Tibial nerve (tissue), 4 donors: ENCODE measurements around the gene NFASC. TPM values are rescaled to one million over a fixed set of nuclear protein-coding genes. Genes with fewer than 3 reads are reported as not detected.

ENCODE experiments used
- DNase-seq, 2 donors: peaks; one replicate each; pipeline ENCODE4 v3.0.0-alpha.2; 2019; ENCODE audit warnings: low spot score in 2 of 2
- H3K27ac ChIP-seq, 4 donors: fragments of 200-600 bp; sonication (generic) in 3 of 4; one replicate each; pipeline ENCODE4 v1.5.1; 2017 to 2019; ENCODE audit warnings: mild to moderate bottlenecking in 1 of 4
- H3K27me3 ChIP-seq, 2 donors: fragments of 200-600 bp; sonication (generic) in 1 of 2; one replicate each; pipeline versions ENCODE4 v1.5.1 to v1.6.0; 2017 to 2019
- H3K36me3 ChIP-seq, 3 donors: fragments of 200-600 bp; sonication (generic); one replicate each; pipeline ENCODE4 v1.5.1; 2018 to 2019
- H3K4me1 ChIP-seq, 4 donors: fragments of 200-600 bp; sonication (generic) in 3 of 4; one replicate each; pipeline ENCODE4 v1.5.1; 2017 to 2019
- H3K4me3 ChIP-seq, 4 donors: fragments of 200-600 bp; sonication (generic) in 3 of 4; one replicate each; pipeline ENCODE4 v1.5.1; 2017 to 2019; ENCODE audit warnings: mild to moderate bottlenecking in 1 of 4, moderate library complexity in 1 of 4
- H3K9me3 ChIP-seq, 4 donors: fragments of 200-600 bp; sonication (generic) in 3 of 4; one replicate each; pipeline ENCODE4 v1.5.1; 2017 to 2019
- CTCF ChIP-seq, 5 experiments: fragments of 200-600 bp in 3 of 5; fragments of 450-650 bp in 2 of 5; sonication (generic) in 3 of 5; IDR thresholded peaks; one replicate each; pipeline ENCODE4 v1.5.1; 2016 to 2019; ENCODE audit warnings: antibody characterized with exemption in 5 of 5, mild to moderate bottlenecking in 3 of 5, moderate library complexity in 2 of 5
- EP300 ChIP-seq, 2 donors: sonication (generic); formaldehyde crosslinking; IDR thresholded peaks; one replicate each; pipeline ENCODE4 v1.6.1; 2017; ENCODE audit warnings: antibody characterized with exemption in 2 of 2, mild to moderate bottlenecking in 1 of 2
- POLR2A ChIP-seq, 2 donors: fragments of 450-650 bp; IDR thresholded peaks; one replicate each; pipeline ENCODE4 v1.6.1; 2017; ENCODE audit warnings: antibody characterized with exemption in 2 of 2, mild to moderate bottlenecking in 2 of 2, moderate library complexity in 2 of 2
- WGBS, 2 donors: methylation state at CpG; one replicate each; pipeline ENCODE4 v1.1.5; 2018; 5-methylcytosine and 5-hydroxymethylcytosine counted together
- total RNA-seq, 4 donors: library from RNA; depleted of rRNA; stranded (reverse); fragments of >200 nt; gene quantifications; one replicate each; pipeline ENCODE4 v1.1.0, GENCODE V29; 2016

Gene NFASC
- total RNA-seq, 4 donors from 2014 or later: 69.9 to 112 (median 94.0) TPM

- Histone ChIP-seq H3K36me3 (peaks cover 0 to 14% (median 0%) of the 10 kb centered on the region in 3 donors), H3K4me3 (no peak overlapping the region), H3K27me3 (peaks cover 0 to 5% of the 10 kb centered on the region in 2 donors), H3K4me1 (peaks cover 0 to 7% (median 0%) of the 10 kb centered on the region in 4 donors), H3K27ac (no peak overlapping the region), H3K9me3 (no peaks in the 10 kb centered on the region)
- DNase-seq: no peak
- WGBS, 2 donors: 67 to 86% methylated on average over 2 of the region's 2 CpGs
- no peak for TF ChIP-seq POLR2A (IDR thresholded peaks at IDR 0.05)
- TF ChIP-seq CTCF (IDR thresholded peaks at IDR 0.05): no peak
- TF ChIP-seq EP300 (IDR thresholded peaks at IDR 0.05): no peak
Observed at GRCh38 chr1:204974327-204974726, 103.7 kb downstream of the NFASC start.

GRCh38 chr1:204975021-204975420 is 104.4 kb downstream of the NFASC start:
- DNase-seq: no peak
- Histone ChIP-seq H3K4me1 (peaks cover 0 to 7% (median 0%) of the 10 kb centered on the region in 4 donors), H3K27me3 (peaks cover 0 to 5% of the 10 kb centered on the region in 2 donors), H3K36me3 (peaks cover 0 to 14% (median 0%) of the 10 kb centered on the region in 3 donors), H3K27ac (no peak overlapping the region), H3K9me3 (no peaks in the 10 kb centered on the region), H3K4me3 (no peak overlapping the region)
- 66 to 81% methylated on average over 11 to 12 of the region's 12 CpGs for WGBS, 2 donors
- TF ChIP-seq EP300 (IDR thresholded peaks at IDR 0.05) (no peak), CTCF (IDR thresholded peaks at IDR 0.05) (no peak), POLR2A (IDR thresholded peaks at IDR 0.05) (no peak)

GRCh38 chr1:204975568-204976235 is 105.0 kb downstream of the NFASC start:
- Histone ChIP-seq H3K36me3 (peaks cover 0 to 14% (median 0%) of the 10 kb centered on the region in 3 donors), H3K9me3 (no peaks in the 10 kb centered on the region), H3K27me3 (peaks cover 0 to 5% of the 10 kb centered on the region in 2 donors), H3K4me1 (peaks cover 0 to 10% (median 0%) of the 10 kb centered on the region in 4 donors), H3K4me3 (no peak overlapping the region), H3K27ac (no peak overlapping the region)
- 35 to 39% methylated on average over 8 of the region's 8 CpGs for WGBS, 2 donors
- TF ChIP-seq POLR2A (IDR thresholded peaks at IDR 0.05) (no peak), CTCF (IDR thresholded peaks at IDR 0.05) (peak; percentile 80 to 89 (median 86)), EP300 (IDR thresholded peaks at IDR 0.05) (no peak)
- DNase-seq: peak; percentile 26 to 57

- no peak for DNase-seq
- Histone ChIP-seq H3K27ac (no peak overlapping the region), H3K27me3 (peaks cover 0 to 5% of the 10 kb centered on the region in 2 donors), H3K4me1 (peaks cover 0 to 17% (median 0%) of the 10 kb centered on the region in 4 donors), H3K4me3 (no peak overlapping the region), H3K9me3 (no peaks in the 10 kb centered on the region), H3K36me3 (peaks cover 0 to 14% (median 0%) of the 10 kb centered on the region in 3 donors)
- WGBS, 2 donors: 83 to 89% methylated on average over 8 to 13 of the region's 13 CpGs
- no peak for TF ChIP-seq EP300 (IDR thresholded peaks at IDR 0.05)
- no peak for TF ChIP-seq CTCF (IDR thresholded peaks at IDR 0.05)
- no peak for TF ChIP-seq POLR2A (IDR thresholded peaks at IDR 0.05)
Observed at GRCh38 chr1:204976646-204977045, 106.0 kb downstream of the NFASC start.

- no peak for DNase-seq
- Histone ChIP-seq H3K27ac (no peak overlapping the region), H3K4me1 (peaks cover 0 to 23% (median 0%) of the 10 kb centered on the region in 4 donors), H3K27me3 (peaks cover 0 to 5% of the 10 kb centered on the region in 2 donors), H3K9me3 (no peaks in the 10 kb centered on the region), H3K36me3 (peaks cover 0 to 14% (median 0%) of the 10 kb centered on the region in 3 donors), H3K4me3 (no peak overlapping the region)
- no peak for TF ChIP-seq POLR2A (IDR thresholded peaks at IDR 0.05)
- TF ChIP-seq EP300 (IDR thresholded peaks at IDR 0.05): no peak
- no peak for TF ChIP-seq CTCF (IDR thresholded peaks at IDR 0.05)
- WGBS, 2 donors: 77 to 85% methylated on average over 8 of the region's 8 CpGs
Observed at GRCh38 chr1:204977318-204977717, 106.7 kb downstream of the NFASC start.
